ENCODE results near the gene EMSY. TPM values are rescaled to one million over a fixed set of nuclear protein-coding genes. Genes with fewer than 3 reads are reported as not detected.

The EMSY gene
- total and polyA plus RNA-seq, 2 of the 13 experiments (the other 11 are each of a cell fraction or from before 2014, with no cell fraction given), result 11.6 to 18.5 TPM

DNA sequence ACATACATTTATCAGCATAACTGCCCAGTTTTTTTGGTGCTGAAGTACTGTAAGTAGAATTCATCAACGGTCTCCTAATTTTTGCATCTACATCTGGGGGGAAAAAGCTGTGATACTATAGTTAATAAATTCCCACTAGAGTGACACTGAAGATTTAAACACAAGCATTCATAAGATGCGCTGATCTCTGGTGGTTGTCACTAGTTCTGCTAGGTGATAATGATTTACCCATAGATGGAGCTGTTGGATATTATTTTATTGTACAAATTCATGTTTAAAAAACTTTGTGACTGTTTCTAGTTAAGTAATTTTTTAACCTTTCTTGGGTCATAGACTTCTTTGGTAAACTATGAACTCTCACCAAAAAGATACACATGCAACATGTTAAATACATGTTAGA is 106.6 kb downstream of the EMSY start:
- H3K4me2 ChIP-seq (ENCODE audit: low read depth, low read length), result no peak overlapping the region
- in situ Hi-C loops (cut with HindIII; ENCODE audit: extremely low pct_ligation_motif_present, low pct_unique_long_range_greater_than_20kb), result no loop called here
- no peak overlapping the region for H3K4me3 ChIP-seq (replicated peaks in 1 of 3; ENCODE audit: insufficient read depth in 1 of 3, low read depth in 2 of 3, low read length in 3 of 3)
- H3K27ac ChIP-seq (ENCODE audit: extremely low read length, insufficient read depth, low read length), result no peak overlapping the region
- H2AFZ ChIP-seq (ENCODE audit: low read length), result no peak overlapping the region
- WGBS (ENCODE audit: low lambda C conversion rate), result 81% methylated on average over 2 of the region's 2 CpGs
- DNase-seq (ENCODE audit: low spot score) (no peak), ATAC-seq (no peak), FAIRE-seq (no peak)
- no peak overlapping the region for H3K9ac ChIP-seq (ENCODE audit: insufficient read depth, low read depth, low read length)
- ChIA-PET POLR2A (no interaction called here), CTCF (ENCODE audit: low intra/inter-chr PET ratio, low total read pairs) (no interaction called here)
- H3K27me3 ChIP-seq (ENCODE audit: control insufficient read depth in 1 of 2, insufficient read depth in 2 of 2, low read length in 2 of 2), result no peaks in the 10 kb centered on the region
- intact Hi-C loops (cut with micrococcal nuclease; ENCODE audit: unreplicated experiment), result no loop called here
- no peaks in the 10 kb centered on the region for H4K20me1 ChIP-seq (ENCODE audit: insufficient read depth, low read length)
- no TSS peak for BruUV-seq (replicated peaks)
- no peaks in the 10 kb centered on the region for H3K4me1 ChIP-seq (ENCODE audit: insufficient read depth, low read length)
- no peaks in the 10 kb centered on the region for H3K9me3 ChIP-seq (ENCODE audit: low read length)
- peaks cover 0 to 3% of the 10 kb centered on the region in 2 experiments; a peak in 1 of 5 replicates for H3K36me3 ChIP-seq (replicated peaks in 1 of 2; ENCODE audit: control insufficient read depth in 1 of 2, insufficient read depth in 2 of 2, low read length in 2 of 2)
- no peaks in the 10 kb centered on the region for H3K79me2 ChIP-seq (ENCODE audit: insufficient read depth, low read length)
- TF ChIP-seq, protein P1, sequence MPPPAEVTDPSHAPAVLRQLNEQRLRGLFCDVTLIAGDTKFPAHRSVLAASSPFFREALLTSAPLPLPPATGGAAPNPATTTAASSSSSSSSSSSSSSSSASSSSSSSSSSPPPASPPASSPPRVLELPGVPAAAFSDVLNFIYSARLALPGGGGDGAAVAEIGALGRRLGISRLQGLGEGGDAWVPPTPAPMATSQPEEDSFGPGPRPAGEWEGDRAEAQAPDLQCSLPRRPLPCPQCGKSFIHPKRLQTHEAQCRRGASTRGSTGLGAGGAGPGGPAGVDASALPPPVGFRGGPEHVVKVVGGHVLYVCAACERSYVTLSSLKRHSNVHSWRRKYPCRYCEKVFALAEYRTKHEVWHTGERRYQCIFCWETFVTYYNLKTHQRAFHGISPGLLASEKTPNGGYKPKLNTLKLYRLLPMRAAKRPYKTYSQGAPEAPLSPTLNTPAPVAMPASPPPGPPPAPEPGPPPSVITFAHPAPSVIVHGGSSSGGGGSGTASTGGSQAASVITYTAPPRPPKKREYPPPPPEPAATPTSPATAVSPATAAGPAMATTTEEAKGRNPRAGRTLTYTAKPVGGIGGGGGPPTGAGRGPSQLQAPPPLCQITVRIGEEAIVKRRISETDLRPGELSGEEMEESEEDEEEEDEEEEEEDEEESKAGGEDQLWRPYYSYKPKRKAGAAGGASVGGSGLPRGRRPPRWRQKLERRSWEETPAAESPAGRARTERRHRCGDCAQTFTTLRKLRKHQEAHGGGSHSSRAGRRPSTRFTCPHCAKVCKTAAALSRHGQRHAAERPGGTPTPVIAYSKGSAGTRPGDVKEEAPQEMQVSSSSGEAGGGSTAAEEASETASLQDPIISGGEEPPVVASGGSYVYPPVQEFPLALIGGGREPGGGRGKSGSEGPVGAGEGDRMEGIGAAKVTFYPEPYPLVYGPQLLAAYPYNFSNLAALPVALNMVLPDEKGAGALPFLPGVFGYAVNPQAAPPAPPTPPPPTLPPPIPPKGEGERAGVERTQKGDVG (CRISPR knock-in tag; IDR thresholded peaks at IDR 0.05; ENCODE audit: borderline replicate concordance), result no peak
- TF ChIP-seq RFX3 (CRISPR knock-in tag; IDR thresholded peaks at IDR 0.05) (no peak), SRF (IDR thresholded peaks at IDR 0.05; ENCODE audit: low read depth, low read length) (no peak), SP1 (IDR thresholded peaks at IDR 0.05) (no peak), SP1 (CRISPR knock-in tag; IDR thresholded peaks at IDR 0.05) (no peak), CHD2 (IDR thresholded peaks at IDR 0.05; ENCODE audit: low read depth, low read length) (no peak), ZNF720 (CRISPR knock-in tag; IDR thresholded peaks at IDR 0.05) (no peak), ZSCAN29 (CRISPR knock-in tag; conservative IDR thresholded peaks at IDR 0.05) (no peak), CSRNP2 (CRISPR knock-in tag; conservative IDR thresholded peaks at IDR 0.05; ENCODE audit: low read depth) (no peak), SRY (CRISPR knock-in tag; IDR thresholded peaks at IDR 0.05) (no peak), HNRNPH1 (optimal IDR thresholded peaks at IDR 0.05; ENCODE audit: low read depth, low read length) (no peak), ZNF672 (CRISPR knock-in tag; IDR thresholded peaks at IDR 0.05) (no peak), SOX13 (IDR thresholded peaks at IDR 0.05) (no peak), SOX13 (CRISPR knock-in tag; conservative IDR thresholded peaks at IDR 0.05 in 1 of 2, IDR thresholded peaks at IDR 0.05 in 1 of 2) (no peak), FOSL2 (CRISPR knock-in tag; IDR thresholded peaks at IDR 0.05) (no peak), ZNF737 (CRISPR knock-in tag; IDR thresholded peaks at IDR 0.05; ENCODE audit: borderline replicate concordance) (no peak), HINFP (CRISPR knock-in tag; IDR thresholded peaks at IDR 0.05; ENCODE audit: low read depth) (no peak), MAFG (CRISPR knock-in tag; IDR thresholded peaks at IDR 0.05) (no peak)
- TF ChIP-seq, protein P2, sequence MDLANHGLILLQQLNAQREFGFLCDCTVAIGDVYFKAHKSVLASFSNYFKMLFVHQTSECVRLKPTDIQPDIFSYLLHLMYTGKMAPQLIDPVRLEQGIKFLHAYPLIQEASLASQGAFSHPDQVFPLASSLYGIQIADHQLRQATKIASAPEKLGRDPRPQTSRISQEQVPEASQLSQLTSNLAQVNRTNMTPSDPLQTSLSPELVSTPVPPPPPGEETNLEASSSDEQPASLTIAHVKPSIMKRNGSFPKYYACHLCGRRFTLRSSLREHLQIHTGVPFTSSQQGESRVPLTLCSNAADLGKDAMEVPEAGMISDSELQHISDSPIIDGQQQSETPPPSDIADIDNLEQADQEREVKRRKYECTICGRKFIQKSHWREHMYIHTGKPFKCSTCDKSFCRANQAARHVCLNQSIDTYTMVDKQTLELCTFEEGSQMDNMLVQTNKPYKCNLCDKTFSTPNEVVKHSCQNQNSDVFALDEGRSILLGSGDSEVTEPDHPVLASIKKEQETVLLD (CRISPR knock-in tag; IDR thresholded peaks at IDR 0.05; ENCODE audit: low read depth), result no peak
